Activated CD4-positive, alpha-beta memory T cell treated with anti-CD3 and anti-CD28 coated beads, Interleukin-2, amount 10 ng/mL, durations not matched to agents 7 days and 5 days (primary cell): Measurements from ENCODE around the gene GALNTL6. TPM values are rescaled to one million over a fixed set of nuclear protein-coding genes. Genes with fewer than 3 reads are reported as not detected.

ENCODE experiments used
- CTCF ChIA-PET: fragments of 350-600 bp; sonication (Branson Sonifier 250); formaldehyde crosslinking; loops from one replicate; lab custom pipeline; 2021; ENCODE audit warnings: antibody characterized with exemption, inconsistent platforms; lab: Charles Lee
- POLR2A ChIA-PET: fragments of 350-600 bp; sonication (Branson Sonifier 250); formaldehyde crosslinking; loops from one replicate; lab custom pipeline; 2021; ENCODE audit warnings: antibody characterized with exemption; lab: Charles Lee
- DNase-seq: peaks from one replicate; pipeline ENCODE4 v3.0.0-alpha.2; 2020
- H3K27ac Mint-ChIP-seq: one replicate; pipeline ENCODE4 v1.8.0; 2021; ENCODE audit warnings: mild to moderate bottlenecking, mixed read lengths
- H3K27me3 Mint-ChIP-seq: one replicate; pipeline ENCODE4 v1.8.0; 2021; ENCODE audit warnings: mixed read lengths
- H3K36me3 Mint-ChIP-seq: one replicate; pipeline ENCODE4 v1.8.0; 2021; ENCODE audit warnings: low read depth, mixed read lengths
- H3K4me1 Mint-ChIP-seq: one replicate; pipeline ENCODE4 v1.8.0; 2021; ENCODE audit warnings: mixed read lengths
- H3K4me3 Mint-ChIP-seq: one replicate; pipeline ENCODE4 v1.8.0; 2021; ENCODE audit warnings: mild to moderate bottlenecking, mixed read lengths
- H3K9me3 Mint-ChIP-seq: one replicate; pipeline ENCODE4 v1.8.0; 2021; ENCODE audit warnings: mixed read lengths
- total RNA-seq, 2 experiments: library from RNA; stranded (reverse); gene quantifications; one replicate each; pipeline ENCODE4 v1.2.3, GENCODE V29; 2021

The GALNTL6 gene
- total RNA-seq, 2 experiments from 2014 or later, result not detected

DNA sequence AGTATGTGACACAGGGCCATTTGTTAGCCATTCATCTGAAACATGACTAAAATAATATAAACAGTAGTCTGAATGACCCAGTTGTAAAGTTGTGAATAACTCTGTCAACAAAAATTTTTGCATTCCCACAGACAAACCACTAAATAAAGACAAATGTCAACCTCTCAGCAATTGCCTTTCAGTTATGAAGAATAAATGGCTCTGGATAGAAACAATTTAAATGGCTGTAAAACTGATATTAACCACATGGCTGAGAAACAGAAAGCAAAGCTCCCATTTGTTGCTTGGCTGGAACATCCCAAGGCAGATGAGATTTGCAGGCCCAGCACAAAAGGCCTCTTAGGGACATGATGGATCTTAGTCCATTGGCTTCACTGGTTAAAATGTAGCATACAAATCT, 296.3 kb downstream of the GALNTL6 start:
- H3K36me3 Mint-ChIP-seq, result no peaks in the 10 kb centered on the region
- H3K4me1 Mint-ChIP-seq, result no peaks in the 10 kb centered on the region
- no peak overlapping the region for H3K27ac Mint-ChIP-seq
- peaks cover 2% of the 10 kb centered on the region for H3K9me3 Mint-ChIP-seq
- no peaks in the 10 kb centered on the region for H3K27me3 Mint-ChIP-seq
- POLR2A ChIA-PET, result no interaction called here
- CTCF ChIA-PET, result no interaction called here
- DNase-seq, result no peak
- H3K4me3 Mint-ChIP-seq, result no peak overlapping the region

DNA sequence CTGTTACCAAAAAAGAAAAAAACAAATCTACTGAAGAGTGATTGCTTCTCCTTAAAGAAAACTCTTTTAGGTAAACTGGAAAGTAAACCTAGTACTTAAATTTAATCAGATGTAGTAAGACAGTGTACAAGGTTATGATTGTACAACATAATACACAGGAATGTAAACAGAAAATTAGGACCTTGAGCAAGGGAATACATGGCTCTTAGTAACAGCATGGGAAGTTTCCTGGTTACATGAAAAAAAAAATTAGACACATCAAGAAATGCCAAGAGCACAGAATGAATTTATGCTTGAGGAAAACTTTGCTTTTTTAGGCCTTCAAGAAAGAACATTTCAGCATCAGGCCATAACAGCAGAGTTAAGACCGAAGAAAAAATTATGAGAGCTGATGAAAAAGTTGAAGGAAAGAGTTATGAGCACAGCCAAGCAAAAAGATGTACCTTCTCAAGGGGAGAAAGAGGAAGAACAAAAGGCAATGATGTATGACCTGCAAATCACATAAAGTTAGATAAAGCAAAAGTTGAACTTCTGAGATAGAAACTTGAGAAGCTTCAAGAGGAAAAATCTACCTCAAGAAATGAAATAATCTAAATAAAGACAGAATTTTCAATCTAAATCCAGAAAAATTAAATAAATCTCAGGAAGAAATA, 311.6 kb downstream of the GALNTL6 start:
- no peak overlapping the region for H3K4me3 Mint-ChIP-seq
- H3K27me3 Mint-ChIP-seq, result no peaks in the 10 kb centered on the region
- ChIA-PET POLR2A (no interaction called here), CTCF (no interaction called here)
- no peak for DNase-seq
- H3K27ac Mint-ChIP-seq, result no peak overlapping the region
- no peaks in the 10 kb centered on the region for H3K4me1 Mint-ChIP-seq
- no peaks in the 10 kb centered on the region for H3K9me3 Mint-ChIP-seq
- no peaks in the 10 kb centered on the region for H3K36me3 Mint-ChIP-seq

DNA sequence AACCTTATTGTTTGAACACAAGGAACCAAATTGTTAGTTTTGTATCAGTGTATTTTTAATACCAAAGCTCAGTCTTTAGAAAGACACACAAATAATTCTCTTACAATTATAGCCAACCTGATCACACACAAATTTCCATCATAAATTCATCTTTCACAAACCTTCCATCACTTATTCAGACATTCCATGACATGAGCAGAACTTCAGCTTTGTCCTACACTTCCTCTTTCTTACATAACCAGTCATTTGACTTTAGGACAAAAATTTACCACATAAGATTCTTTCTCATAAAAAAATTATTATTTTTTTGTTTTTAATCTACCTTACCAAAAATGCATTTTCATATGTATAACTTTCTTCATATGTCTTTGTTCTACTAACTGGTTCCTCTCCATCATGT, 312.2 kb downstream of the GALNTL6 start:
- Mint-ChIP-seq H3K9me3 (no peaks in the 10 kb centered on the region), H3K27me3 (no peaks in the 10 kb centered on the region), H3K36me3 (no peaks in the 10 kb centered on the region), H3K4me1 (no peaks in the 10 kb centered on the region), H3K4me3 (no peak overlapping the region), H3K27ac (no peak overlapping the region)
- no peak for DNase-seq
- ChIA-PET CTCF (no interaction called here), POLR2A (no interaction called here)

DNA sequence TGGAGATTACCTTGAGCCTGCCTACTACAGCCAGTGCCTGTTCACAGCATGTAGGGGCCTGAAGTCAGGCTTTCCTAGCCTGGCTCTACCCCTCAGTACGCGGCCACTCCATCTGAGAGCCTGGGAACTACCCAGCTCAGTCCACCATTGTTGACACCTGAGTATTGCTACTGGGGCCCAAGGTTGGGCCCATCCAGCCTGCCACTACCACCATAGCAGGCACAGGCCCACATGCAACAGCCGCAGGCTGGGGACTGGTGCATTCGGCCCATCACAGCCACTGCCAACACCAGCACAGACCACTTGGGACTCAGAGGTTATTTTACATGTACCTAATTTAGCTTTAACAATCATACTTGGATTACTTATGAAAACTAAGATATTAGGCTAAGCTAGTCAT, 314.0 kb downstream of the GALNTL6 start:
- Mint-ChIP-seq H3K9me3 (no peaks in the 10 kb centered on the region), H3K4me1 (no peaks in the 10 kb centered on the region), H3K4me3 (no peak overlapping the region), H3K27ac (no peak overlapping the region), H3K36me3 (no peaks in the 10 kb centered on the region), H3K27me3 (no peaks in the 10 kb centered on the region)
- CTCF ChIA-PET, result no interaction called here
- no peak for DNase-seq
- POLR2A ChIA-PET, result no interaction called here

DNA sequence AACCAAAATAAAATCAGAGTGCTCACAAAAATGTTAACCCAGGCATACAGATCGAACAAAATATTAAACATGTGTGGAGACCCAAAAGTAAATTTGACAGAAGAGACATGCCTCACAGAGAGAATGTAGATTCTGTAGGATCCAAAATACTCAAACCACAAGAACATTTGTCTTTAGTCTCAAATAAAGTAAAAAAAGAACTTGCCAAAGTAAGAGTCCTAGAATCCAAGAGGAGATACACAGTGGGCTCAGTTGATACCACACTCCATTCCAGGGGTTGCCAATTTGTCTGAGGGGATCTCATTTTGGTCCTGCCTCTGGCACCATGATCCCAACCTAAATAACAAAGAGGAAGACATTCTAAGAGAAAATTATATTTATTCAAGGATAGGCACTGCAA, 316.4 kb downstream of the GALNTL6 start:
- H3K4me1 Mint-ChIP-seq, result no peaks in the 10 kb centered on the region
- no peak for DNase-seq
- ChIA-PET CTCF (no interaction called here), POLR2A (no interaction called here)
- H3K36me3 Mint-ChIP-seq, result no peaks in the 10 kb centered on the region
- H3K27me3 Mint-ChIP-seq, result no peaks in the 10 kb centered on the region
- H3K9me3 Mint-ChIP-seq, result no peaks in the 10 kb centered on the region
- no peak overlapping the region for H3K4me3 Mint-ChIP-seq
- H3K27ac Mint-ChIP-seq, result no peak overlapping the region

DNA sequence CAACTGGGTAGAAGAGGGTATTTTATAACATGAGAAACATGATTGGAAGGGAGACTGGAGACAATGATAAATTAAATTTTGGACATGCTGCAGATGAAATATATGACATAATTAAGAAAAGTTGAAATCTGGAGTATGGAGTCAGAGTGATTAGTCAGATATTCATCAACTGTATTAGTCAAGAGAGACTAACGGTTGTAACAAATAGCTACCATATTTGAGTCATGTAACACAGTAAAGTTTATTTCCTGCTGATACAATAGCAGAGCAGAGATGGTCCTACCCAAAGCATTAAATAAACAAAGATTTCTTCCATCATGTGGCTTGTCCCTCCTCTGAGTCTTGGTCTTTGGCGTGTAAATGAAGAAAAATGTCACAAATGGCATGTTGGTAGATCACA, 321.3 kb downstream of the GALNTL6 start:
- no peaks in the 10 kb centered on the region for H3K4me1 Mint-ChIP-seq
- CTCF ChIA-PET, result no interaction called here
- H3K36me3 Mint-ChIP-seq, result no peaks in the 10 kb centered on the region
- POLR2A ChIA-PET, result no interaction called here
- no peak overlapping the region for H3K4me3 Mint-ChIP-seq
- H3K9me3 Mint-ChIP-seq, result no peaks in the 10 kb centered on the region
- H3K27ac Mint-ChIP-seq, result no peak overlapping the region
- DNase-seq, result no peak
- H3K27me3 Mint-ChIP-seq, result no peaks in the 10 kb centered on the region

DNA sequence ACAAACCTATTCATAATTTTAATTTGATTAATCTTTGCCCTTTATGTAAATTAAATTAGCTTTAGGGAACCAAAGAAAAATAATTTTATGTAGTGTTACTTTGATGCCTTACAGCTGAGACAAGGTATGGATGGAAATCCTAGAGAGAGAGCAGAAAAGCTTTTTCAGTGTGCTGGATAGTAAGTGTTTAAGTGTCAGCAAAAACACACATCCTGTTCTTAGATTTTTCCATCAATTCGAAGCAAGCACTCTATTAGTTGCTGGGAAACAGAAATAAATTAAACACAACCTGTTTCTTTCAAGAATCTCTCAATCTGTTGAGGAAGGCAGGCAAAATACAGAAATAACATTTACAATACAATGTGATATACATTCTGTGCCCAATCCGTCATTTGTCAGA, 327.8 kb downstream of the GALNTL6 start:
- peaks cover 2% of the 10 kb centered on the region for H3K9me3 Mint-ChIP-seq
- no peak for DNase-seq
- no peaks in the 10 kb centered on the region for H3K4me1 Mint-ChIP-seq
- H3K4me3 Mint-ChIP-seq, result no peak overlapping the region
- ChIA-PET POLR2A (no interaction called here), CTCF (no interaction called here)
- H3K36me3 Mint-ChIP-seq, result no peaks in the 10 kb centered on the region
- no peaks in the 10 kb centered on the region for H3K27me3 Mint-ChIP-seq
- no peak overlapping the region for H3K27ac Mint-ChIP-seq

DNA sequence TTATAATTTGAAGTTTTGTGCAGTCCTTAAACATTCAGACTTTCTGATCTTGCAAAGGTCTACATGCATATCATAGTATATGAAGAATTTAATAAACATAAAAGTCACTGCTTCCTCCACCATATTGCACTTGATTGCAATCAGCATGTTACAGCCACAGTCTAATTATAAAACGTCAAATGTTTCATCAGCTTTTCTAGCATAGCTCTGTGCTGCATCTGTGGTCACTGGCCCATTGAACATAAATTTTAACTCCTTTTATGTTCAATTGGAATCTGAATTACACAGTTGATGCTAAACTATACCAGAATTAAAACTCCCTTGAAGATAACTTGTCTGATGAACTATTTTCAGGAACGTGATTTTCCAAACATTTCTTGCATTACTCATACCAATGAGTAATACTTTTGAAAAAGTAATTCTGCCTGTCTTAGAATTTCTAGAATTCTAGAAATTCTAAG, 329.1 kb downstream of the GALNTL6 start:
- CTCF ChIA-PET, result no interaction called here
- no peaks in the 10 kb centered on the region for H3K36me3 Mint-ChIP-seq

DNA sequence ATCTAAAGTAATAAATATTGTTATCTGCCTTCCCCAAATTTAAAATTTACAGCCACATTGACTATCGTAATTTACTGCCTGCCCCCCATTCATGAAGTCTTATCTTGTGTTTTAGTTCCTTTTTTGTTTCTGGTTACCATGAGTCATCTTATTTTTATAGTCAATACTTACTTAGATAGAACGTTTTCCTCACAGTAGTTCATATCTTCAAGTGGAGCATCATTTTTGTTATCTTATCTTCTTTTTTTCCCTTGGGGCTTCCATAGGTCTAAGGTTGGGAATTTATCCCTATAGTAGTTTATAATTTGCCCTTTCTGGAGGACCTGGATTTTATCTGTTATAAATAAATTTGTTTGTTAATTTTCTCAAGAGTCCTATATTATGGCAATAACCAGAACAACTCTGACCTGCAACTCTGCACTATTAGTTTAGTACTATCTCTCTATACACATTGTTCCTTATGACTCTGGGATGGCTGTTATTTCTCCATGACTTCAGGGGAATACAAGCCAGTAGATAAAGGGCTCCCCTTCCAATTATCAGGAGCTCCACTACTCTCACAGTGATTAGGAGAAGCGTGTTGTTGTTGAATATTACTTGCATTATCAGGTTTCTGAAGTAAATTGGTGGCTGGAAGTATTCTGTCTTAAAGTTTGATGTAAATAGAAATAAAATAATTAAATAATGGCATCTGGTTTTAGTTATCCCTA, 330.6 kb downstream of the GALNTL6 start:
- peaks cover 2% of the 10 kb centered on the region for H3K9me3 Mint-ChIP-seq
- H3K27ac Mint-ChIP-seq, result no peak overlapping the region
- no peaks in the 10 kb centered on the region for H3K27me3 Mint-ChIP-seq
- no peaks in the 10 kb centered on the region for H3K36me3 Mint-ChIP-seq
- DNase-seq, result no peak
- POLR2A ChIA-PET, result no interaction called here
- no peaks in the 10 kb centered on the region for H3K4me1 Mint-ChIP-seq
- CTCF ChIA-PET, result no interaction called here
- no peak overlapping the region for H3K4me3 Mint-ChIP-seq

More for the DNA sequence above, 329.1 kb downstream of the GALNTL6 start:
- no peaks in the 10 kb centered on the region for H3K4me1 Mint-ChIP-seq
- no peaks in the 10 kb centered on the region for H3K27me3 Mint-ChIP-seq
- POLR2A ChIA-PET, result no interaction called here
- DNase-seq, result no peak
- no peak overlapping the region for H3K27ac Mint-ChIP-seq
- peaks cover 2% of the 10 kb centered on the region for H3K9me3 Mint-ChIP-seq
- no peak overlapping the region for H3K4me3 Mint-ChIP-seq

DNA sequence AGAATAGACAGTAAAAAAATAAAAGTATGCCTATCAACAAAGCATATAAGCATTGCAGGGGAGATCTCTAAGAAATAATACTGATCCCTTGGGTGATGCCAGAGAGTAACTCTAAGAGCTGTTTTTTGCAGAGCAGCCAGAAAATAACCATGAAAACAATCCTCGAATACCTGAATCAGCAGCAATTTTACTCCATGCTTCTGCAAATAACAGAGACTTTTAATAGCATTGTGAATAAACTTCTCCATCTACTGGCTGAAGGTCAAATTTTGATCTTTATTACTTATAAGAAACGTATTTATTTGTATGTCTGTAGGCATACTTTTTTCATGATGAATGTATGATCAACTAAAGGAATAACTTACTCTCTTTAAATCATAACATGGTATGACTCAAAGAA, 334.5 kb downstream of the GALNTL6 start:
- Mint-ChIP-seq H3K27ac (no peak overlapping the region), H3K9me3 (peaks cover 2% of the 10 kb centered on the region), H3K36me3 (no peaks in the 10 kb centered on the region), H3K4me1 (no peaks in the 10 kb centered on the region), H3K4me3 (no peak overlapping the region), H3K27me3 (no peaks in the 10 kb centered on the region)
- CTCF ChIA-PET, result no interaction called here
- POLR2A ChIA-PET, result no interaction called here
- no peak for DNase-seq

DNA sequence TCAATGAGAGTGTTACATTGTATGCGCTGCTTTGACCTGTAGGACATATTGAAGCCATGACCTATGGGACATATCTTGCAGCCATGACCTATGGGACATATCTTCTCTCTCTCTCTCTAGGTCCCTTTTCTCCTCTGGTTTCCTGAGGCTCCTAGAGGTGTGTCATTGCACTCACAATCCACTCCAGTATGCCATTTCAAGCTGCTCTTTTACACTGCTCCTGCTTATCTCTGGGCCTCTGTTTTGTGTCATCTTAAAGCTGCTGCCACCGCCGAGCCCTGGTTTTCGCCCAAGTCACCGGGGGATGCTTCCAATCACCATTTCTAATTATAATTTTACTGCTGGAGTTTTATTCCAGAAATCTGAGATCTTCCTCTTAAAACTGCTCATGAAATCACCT, 336.1 kb downstream of the GALNTL6 start:
- H3K9me3 Mint-ChIP-seq, result no peaks in the 10 kb centered on the region
- H3K4me1 Mint-ChIP-seq, result no peaks in the 10 kb centered on the region
- CTCF ChIA-PET, result no interaction called here
- POLR2A ChIA-PET, result no interaction called here
- H3K36me3 Mint-ChIP-seq, result no peaks in the 10 kb centered on the region
- H3K27ac Mint-ChIP-seq, result no peak overlapping the region
- DNase-seq, result no peak
- H3K27me3 Mint-ChIP-seq, result no peaks in the 10 kb centered on the region
- H3K4me3 Mint-ChIP-seq, result no peak overlapping the region

DNA sequence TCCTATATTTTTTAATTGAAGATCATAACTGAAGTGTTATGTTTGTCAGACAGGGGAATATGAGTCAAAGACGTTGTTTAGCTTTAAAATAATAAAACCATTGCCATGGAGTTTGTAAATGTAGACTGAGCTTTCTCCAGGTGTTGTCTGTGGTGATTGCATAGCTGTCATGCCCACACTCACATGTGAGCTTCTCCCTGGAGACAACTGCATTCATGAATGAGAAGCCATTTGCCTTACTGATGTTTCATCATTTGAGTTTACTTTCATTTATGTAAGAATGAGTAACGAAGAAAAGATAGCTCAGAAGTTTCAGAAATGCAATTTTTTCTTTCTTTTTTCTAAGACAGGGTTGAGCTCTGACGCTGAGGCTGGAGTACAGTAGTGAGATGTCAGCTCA, 339.1 kb downstream of the GALNTL6 start:
- POLR2A ChIA-PET, result no interaction called here
- Mint-ChIP-seq H3K4me3 (no peak overlapping the region), H3K27me3 (no peaks in the 10 kb centered on the region), H3K4me1 (no peaks in the 10 kb centered on the region), H3K9me3 (no peaks in the 10 kb centered on the region), H3K36me3 (no peaks in the 10 kb centered on the region), H3K27ac (no peak overlapping the region)
- DNase-seq, result no peak
- CTCF ChIA-PET, result no interaction called here

DNA sequence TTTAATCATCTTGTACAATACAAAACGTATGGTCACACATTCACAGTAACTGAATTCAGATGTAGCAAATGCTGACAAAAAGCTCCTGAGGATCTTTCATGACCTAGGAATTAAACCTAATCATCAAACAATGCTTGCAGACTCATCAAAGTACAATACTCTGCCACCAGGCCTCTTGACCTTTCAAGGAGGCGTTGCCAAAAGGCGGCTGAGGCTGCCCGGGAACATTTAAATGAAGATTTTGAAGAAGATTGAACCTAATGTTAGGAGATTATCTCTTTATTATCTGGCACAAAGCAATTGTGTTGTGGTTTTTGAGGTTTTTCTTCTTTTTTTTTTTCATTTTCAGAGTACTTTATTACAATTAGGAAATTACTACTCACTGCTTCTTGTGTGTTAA, 340.5 kb downstream of the GALNTL6 start:
- no peak overlapping the region for H3K4me3 Mint-ChIP-seq
- no peaks in the 10 kb centered on the region for H3K27me3 Mint-ChIP-seq
- no peaks in the 10 kb centered on the region for H3K4me1 Mint-ChIP-seq
- POLR2A ChIA-PET, result no interaction called here
- H3K27ac Mint-ChIP-seq, result no peak overlapping the region
- no peak for DNase-seq
- no peaks in the 10 kb centered on the region for H3K9me3 Mint-ChIP-seq
- H3K36me3 Mint-ChIP-seq, result no peaks in the 10 kb centered on the region
- CTCF ChIA-PET, result no interaction called here

DNA sequence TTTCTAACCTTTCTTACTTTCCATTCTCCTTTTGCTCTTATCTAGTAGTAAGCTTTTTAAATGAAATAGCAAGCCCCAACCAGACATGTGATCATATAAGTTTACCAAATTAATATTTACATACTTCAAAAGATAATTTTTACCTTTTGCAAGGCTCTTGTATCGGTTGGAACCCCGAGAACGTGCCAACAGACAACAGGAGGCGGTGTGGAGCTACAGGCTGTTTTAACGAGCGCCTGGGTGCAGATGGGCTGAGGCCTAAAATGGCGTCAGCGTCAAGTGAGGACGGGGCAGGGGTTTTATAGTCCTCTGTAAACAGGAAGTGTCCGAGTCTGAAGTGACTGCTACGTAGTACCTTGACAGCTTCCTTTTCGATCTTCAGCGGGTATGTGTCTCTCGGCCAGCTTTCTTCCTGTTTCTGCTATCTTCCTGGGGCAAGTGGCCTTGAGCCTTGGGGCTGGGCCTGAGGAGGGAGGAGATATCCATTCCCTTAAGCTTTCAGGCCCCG, 342.7 kb downstream of the GALNTL6 start:
- H3K27ac Mint-ChIP-seq, result no peak overlapping the region
- CTCF ChIA-PET, result no interaction called here
- no peaks in the 10 kb centered on the region for H3K36me3 Mint-ChIP-seq

More for the DNA sequence above, 342.7 kb downstream of the GALNTL6 start:
- POLR2A ChIA-PET, result no interaction called here
- H3K4me3 Mint-ChIP-seq, result no peak overlapping the region
- H3K27me3 Mint-ChIP-seq, result no peaks in the 10 kb centered on the region
- DNase-seq, result no peak
- no peaks in the 10 kb centered on the region for H3K4me1 Mint-ChIP-seq
- H3K9me3 Mint-ChIP-seq, result no peaks in the 10 kb centered on the region
